NB4 (cell line): ENCODE measurements around the gene GJA3.

Experiments used
- POLR2A ChIP-seq: IDR thresholded peaks from 2 replicates; pipeline ENCODE4 v1.6.1; 2011; ENCODE audit warnings: mild to moderate bottlenecking; ENCODE audit not compliant: insufficient read length; ENCODE audit errors: extremely low read depth
- TF ChIP-seq, protein P1 (sequence below): IDR thresholded peaks from one replicate; pipeline ENCODE4 v1.5.1; 2012; ENCODE audit warnings: low read depth, low read length

DNA sequence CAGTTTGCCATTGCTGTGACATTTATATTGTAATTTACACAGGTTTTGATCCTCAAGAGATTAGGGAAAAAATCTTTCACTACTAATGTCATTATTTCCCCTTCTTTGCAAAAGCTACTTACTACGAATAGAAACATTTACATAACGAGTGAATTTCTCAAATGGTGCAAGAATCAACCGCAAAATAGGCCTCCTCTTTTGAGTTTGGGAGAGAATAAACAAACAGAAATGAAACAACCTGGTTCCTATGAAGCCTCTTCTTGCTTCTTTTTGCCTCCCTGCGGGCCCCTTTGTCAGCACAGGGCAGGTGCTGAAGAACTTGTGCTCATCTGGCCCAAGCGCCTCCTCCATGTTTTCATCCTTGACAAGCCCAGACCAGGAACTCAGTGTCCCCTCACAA lies 10.1 kb upstream of the GJA3 start:
- TF ChIP-seq, protein P1, sequence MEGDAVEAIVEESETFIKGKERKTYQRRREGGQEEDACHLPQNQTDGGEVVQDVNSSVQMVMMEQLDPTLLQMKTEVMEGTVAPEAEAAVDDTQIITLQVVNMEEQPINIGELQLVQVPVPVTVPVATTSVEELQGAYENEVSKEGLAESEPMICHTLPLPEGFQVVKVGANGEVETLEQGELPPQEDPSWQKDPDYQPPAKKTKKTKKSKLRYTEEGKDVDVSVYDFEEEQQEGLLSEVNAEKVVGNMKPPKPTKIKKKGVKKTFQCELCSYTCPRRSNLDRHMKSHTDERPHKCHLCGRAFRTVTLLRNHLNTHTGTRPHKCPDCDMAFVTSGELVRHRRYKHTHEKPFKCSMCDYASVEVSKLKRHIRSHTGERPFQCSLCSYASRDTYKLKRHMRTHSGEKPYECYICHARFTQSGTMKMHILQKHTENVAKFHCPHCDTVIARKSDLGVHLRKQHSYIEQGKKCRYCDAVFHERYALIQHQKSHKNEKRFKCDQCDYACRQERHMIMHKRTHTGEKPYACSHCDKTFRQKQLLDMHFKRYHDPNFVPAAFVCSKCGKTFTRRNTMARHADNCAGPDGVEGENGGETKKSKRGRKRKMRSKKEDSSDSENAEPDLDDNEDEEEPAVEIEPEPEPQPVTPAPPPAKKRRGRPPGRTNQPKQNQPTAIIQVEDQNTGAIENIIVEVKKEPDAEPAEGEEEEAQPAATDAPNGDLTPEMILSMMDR = no peak
- no peak for TF ChIP-seq POLR2A
